GM12878 (cell line): ENCODE data around the gene ADSS1.

Experiments
- BRCA1 ChIP-seq: IDR thresholded peaks from 2 replicates; pipeline ENCODE4 v1.6.1; 2011; ENCODE audit warnings: low read depth, low read length, improper control_type of control experiment
- CHD2 ChIP-seq: IDR thresholded peaks from 2 replicates; pipeline ENCODE4 v1.6.1; 2011; ENCODE audit warnings: low read depth, low read length, improper control_type of control experiment, borderline replicate concordance
- CHD4 ChIP-seq: fragments of 200-600 bp; sonication (generic); IDR thresholded peaks from 2 replicates; pipeline ENCODE4 v1.6.1; 2016; ENCODE audit warnings: mild to moderate bottlenecking
- CTCF ChIP-seq, 3 experiments: IDR thresholded peaks in 2 of 3; conservative IDR thresholded peaks in 1 of 3; 2 replicates each; pipeline ENCODE4 v1.5.1; 2011; ENCODE audit warnings: low read depth in 3 of 3, low read length in 3 of 3, mild to moderate bottlenecking in 3 of 3, control low read depth in 2 of 3, moderate library complexity in 2 of 3, inconsistent platforms in 1 of 3, mixed read lengths in 1 of 3; ENCODE audit not compliant: control insufficient read depth in 2 of 3, insufficient read depth in 1 of 3; ENCODE audit errors: extremely low read depth in 1 of 3
- E2F8 ChIP-seq: fragments of 450-650 bp; IDR thresholded peaks from 2 replicates; pipeline ENCODE4 v1.6.1; 2018; ENCODE audit warnings: mild to moderate bottlenecking, low read depth, moderate library complexity; ENCODE audit not compliant: partially characterized antibody
- EZH2 ChIP-seq: IDR thresholded peaks from 2 replicates; pipeline ENCODE4 v1.6.1; 2012; ENCODE audit warnings: low read depth, mild to moderate bottlenecking, control low read depth, inconsistent platforms, low read length, borderline replicate concordance; ENCODE audit not compliant: control insufficient read depth
- KDM1A ChIP-seq: fragments of 200-600 bp; sonication (generic); IDR thresholded peaks from 2 replicates; pipeline ENCODE4 v1.6.1; 2016; ENCODE audit warnings: borderline replicate concordance
- KLF5 ChIP-seq: fragments of 450-650 bp; IDR thresholded peaks from 2 replicates; pipeline ENCODE4 v1.6.1; 2014; ENCODE audit warnings: mild to moderate bottlenecking; ENCODE audit not compliant: partially characterized antibody
- NR2C2 ChIP-seq: IDR thresholded peaks from 2 replicates; pipeline ENCODE4 v1.6.1; 2011; ENCODE audit warnings: borderline replicate concordance, low read depth; ENCODE audit not compliant: control insufficient read depth, insufficient read length
- POLR2A ChIP-seq: IDR thresholded peaks from 2 replicates; pipeline ENCODE4 v1.6.1; 2011; ENCODE audit warnings: low read depth, mild to moderate bottlenecking, low read length
- POLR2AphosphoS2 ChIP-seq: IDR thresholded peaks from 2 replicates; pipeline ENCODE4 v1.6.1; 2011; ENCODE audit warnings: low read depth, mild to moderate bottlenecking, low read length, improper control_type of control experiment, moderate library complexity
- POLR2AphosphoS5 ChIP-seq: IDR thresholded peaks from 2 replicates; pipeline ENCODE4 v1.6.1; 2011; ENCODE audit warnings: mild to moderate bottlenecking, low read length, inconsistent platforms
- RFX5 ChIP-seq: IDR thresholded peaks from 2 replicates; pipeline ENCODE4 v1.6.1; 2011; ENCODE audit warnings: low read depth, low read length, improper control_type of control experiment
- ZNF207 ChIP-seq: fragments of 450-650 bp; IDR thresholded peaks from 2 replicates; pipeline ENCODE4 v1.6.1; 2014; ENCODE audit warnings: antibody characterized with exemption, mild to moderate bottlenecking, borderline replicate concordance

- TF ChIP-seq EZH2: no peak
- no peak for TF ChIP-seq CTCF (IDR thresholded peaks at IDR 0.05 in 2 of 3, conservative IDR thresholded peaks at IDR 0.05 in 1 of 3; ENCODE audit: control insufficient read depth in 2 of 3, extremely low read depth in 1 of 3, insufficient read depth in 1 of 3, low read depth in 3 of 3, low read length in 3 of 3)
- no peak for TF ChIP-seq E2F8
- no peak for TF ChIP-seq RFX5
- no peak for TF ChIP-seq NR2C2
- TF ChIP-seq POLR2AphosphoS2: no peak
- TF ChIP-seq CHD2: no peak
- TF ChIP-seq CHD4: no peak
- TF ChIP-seq POLR2A: no peak
- TF ChIP-seq ZNF207: no peak
- no peak for TF ChIP-seq KLF5
- TF ChIP-seq POLR2AphosphoS5: no peak
- TF ChIP-seq BRCA1: no peak
- no peak for TF ChIP-seq KDM1A
These were observed 42.3 kb downstream of the ADSS1 start for GRCh38 chr14:104766256-104766862.
